ENCODE results near the gene KCNE4.

The KCNE4 gene

DNA sequence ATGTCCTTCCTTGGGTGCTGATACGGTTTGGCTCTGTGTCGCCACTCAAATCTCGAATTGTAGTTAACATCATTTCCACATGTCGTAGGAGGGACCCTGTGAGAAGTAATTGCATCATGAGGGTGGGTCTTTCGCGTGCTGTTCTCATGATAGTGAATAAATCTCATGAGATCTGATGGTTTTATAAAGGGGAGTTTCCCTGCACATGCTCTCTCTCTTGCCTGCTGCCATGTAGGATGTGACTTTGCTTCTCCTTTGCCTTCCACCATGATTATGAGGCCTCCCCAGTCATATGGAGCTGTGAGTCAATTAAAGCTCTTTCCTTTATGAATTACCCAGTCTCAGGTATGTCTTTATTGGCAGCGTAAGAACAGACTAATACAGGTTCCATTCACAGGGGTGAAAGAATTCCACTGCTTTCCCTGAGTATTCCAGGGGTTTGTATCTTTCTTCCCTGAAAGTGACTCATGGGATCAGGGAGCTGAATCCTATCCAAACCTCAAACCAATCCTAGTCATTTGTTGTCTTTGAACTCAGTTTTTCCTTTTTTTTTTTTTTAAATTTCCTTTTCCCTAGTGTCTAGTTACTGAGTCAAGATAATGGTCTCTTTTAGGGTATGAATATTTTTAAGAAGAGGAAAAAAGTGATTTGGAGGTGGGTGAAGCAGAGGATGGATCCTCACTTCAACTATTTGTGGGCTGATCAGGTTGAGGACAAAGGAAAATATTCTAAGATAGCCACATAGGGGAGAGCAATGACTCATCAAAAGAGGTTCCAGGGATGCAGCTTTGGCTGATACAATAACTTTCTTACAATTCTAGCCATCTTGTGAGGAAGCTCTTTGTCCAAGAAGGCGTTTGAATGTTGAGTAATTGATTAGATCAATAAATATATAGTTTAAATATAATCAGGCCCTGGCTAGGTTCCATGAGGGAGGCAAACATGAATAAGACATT lies 19.5 kb upstream of the KCNE4 start:
- Histone ChIP-seq H3K4me1 (ENCODE audit: insufficient read depth, poor library complexity, severe bottlenecking) (no peaks in the 10 kb centered on the region), H3K27ac (ENCODE audit: poor library complexity, severe bottlenecking) (no peak overlapping the region)
- no peak for DNase-seq (ENCODE audit: low spot score)

DNA sequence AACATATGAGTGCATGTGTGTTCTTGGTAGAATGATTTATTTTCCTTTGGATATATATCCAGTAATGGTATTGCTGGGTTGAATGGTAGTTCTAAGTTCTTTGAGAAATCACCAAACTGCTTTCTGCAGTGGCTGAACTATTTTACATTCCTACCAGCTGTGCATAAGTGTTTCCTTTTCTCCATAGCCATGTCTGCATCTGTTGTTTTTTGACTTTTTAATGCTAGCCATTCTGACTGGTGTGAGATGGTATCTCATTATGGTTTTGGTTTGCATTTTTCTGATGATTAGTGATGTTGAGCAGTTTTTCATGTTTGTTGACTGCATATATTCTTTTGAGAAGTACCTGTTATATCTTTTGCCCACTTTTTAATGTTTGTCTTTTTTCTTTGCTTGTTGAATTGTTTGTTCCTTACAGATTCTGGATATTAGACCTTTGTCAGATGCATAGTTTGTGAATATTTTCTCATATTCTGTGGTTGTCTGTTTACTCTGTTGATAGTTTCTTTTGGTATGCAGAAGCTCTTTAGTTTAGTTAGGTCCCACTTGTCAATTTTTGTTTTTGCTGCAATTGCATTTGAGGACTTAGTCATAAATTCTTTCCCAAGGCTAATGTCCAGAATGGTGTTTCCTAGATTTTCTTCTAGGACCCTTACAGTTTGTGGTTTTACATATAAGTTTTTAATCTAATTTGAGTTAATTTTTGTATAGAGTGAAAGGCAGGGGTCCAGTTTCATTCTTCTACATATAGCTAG lies 17.6 kb upstream of the KCNE4 start:
- ATAC-seq (ENCODE audit: low read depth): no peak
- Histone ChIP-seq H3K36me3 (ENCODE audit: low read depth) (no peaks in the 10 kb centered on the region), H3K4me3 (ENCODE audit: severe bottlenecking) (no peak overlapping the region), H3K27ac (ENCODE audit: poor library complexity, severe bottlenecking) (no peak overlapping the region), H3K4me1 (ENCODE audit: insufficient read depth, poor library complexity, severe bottlenecking) (no peaks in the 10 kb centered on the region), H3K9me3 (ENCODE audit: severe bottlenecking) (peaks cover 5% of the 10 kb centered on the region), H3K27me3 (ENCODE audit: insufficient read depth, poor library complexity, severe bottlenecking) (no peaks in the 10 kb centered on the region)
- no peak for DNase-seq (ENCODE audit: low spot score)
- TF ChIP-seq, protein P1, sequence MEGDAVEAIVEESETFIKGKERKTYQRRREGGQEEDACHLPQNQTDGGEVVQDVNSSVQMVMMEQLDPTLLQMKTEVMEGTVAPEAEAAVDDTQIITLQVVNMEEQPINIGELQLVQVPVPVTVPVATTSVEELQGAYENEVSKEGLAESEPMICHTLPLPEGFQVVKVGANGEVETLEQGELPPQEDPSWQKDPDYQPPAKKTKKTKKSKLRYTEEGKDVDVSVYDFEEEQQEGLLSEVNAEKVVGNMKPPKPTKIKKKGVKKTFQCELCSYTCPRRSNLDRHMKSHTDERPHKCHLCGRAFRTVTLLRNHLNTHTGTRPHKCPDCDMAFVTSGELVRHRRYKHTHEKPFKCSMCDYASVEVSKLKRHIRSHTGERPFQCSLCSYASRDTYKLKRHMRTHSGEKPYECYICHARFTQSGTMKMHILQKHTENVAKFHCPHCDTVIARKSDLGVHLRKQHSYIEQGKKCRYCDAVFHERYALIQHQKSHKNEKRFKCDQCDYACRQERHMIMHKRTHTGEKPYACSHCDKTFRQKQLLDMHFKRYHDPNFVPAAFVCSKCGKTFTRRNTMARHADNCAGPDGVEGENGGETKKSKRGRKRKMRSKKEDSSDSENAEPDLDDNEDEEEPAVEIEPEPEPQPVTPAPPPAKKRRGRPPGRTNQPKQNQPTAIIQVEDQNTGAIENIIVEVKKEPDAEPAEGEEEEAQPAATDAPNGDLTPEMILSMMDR (IDR thresholded peaks at IDR 0.05; ENCODE audit: poor library complexity, severe bottlenecking): no peak

More for the DNA sequence above, 19.5 kb upstream of the KCNE4 start:
- Histone ChIP-seq H3K9me3 (ENCODE audit: severe bottlenecking) (peaks cover 5% of the 10 kb centered on the region), H3K27me3 (ENCODE audit: insufficient read depth, poor library complexity, severe bottlenecking) (no peaks in the 10 kb centered on the region), H3K4me3 (ENCODE audit: severe bottlenecking) (no peak overlapping the region), H3K36me3 (ENCODE audit: low read depth) (no peaks in the 10 kb centered on the region)
- TF ChIP-seq, protein P1 (IDR thresholded peaks at IDR 0.05; ENCODE audit: poor library complexity, severe bottlenecking): no peak
- ATAC-seq (ENCODE audit: low read depth): no peak

DNA sequence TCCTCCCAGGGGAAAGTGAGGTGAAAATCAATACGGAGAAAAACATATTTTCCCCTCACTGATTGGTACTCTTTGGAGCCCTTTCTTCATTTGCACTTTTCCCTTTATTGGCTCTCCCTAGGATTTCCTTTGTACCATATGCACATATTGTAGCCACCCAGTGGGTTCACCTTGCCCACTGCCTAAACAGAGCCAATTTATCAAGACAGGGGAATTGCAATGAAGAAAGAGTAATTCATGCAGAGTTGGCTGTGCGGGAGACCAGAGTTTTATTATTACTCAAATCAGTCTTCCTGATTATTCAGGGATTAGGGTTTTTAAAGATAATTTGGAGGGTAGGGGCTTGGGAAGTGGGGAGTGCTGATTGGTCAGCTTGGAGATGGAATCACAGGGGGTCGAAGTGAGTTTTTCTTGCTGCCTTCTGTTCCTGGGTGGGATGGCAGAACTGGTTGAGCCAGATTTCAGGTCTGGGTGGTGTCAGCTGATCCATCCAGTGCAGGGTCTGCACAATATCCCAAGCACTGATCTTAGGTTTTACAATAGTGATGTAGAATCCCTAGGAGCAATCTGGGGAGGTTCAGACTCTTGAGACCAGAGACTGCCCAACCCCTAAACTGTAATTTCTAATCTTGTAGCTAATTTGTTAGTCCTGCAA lies 15.1 kb upstream of the KCNE4 start:
- DNase-seq (ENCODE audit: low spot score) (no peak), ATAC-seq (ENCODE audit: low read depth) (no peak)
- H3K4me3 ChIP-seq (ENCODE audit: severe bottlenecking): no peak overlapping the region
- TF ChIP-seq, protein P1 (IDR thresholded peaks at IDR 0.05; ENCODE audit: poor library complexity, severe bottlenecking): no peak
- peaks cover 3% of the 10 kb centered on the region for H3K9me3 ChIP-seq (ENCODE audit: severe bottlenecking)
- peaks cover 7% of the 10 kb centered on the region for H3K4me1 ChIP-seq (ENCODE audit: insufficient read depth, poor library complexity, severe bottlenecking)
- H3K27ac ChIP-seq (ENCODE audit: poor library complexity, severe bottlenecking): no peak overlapping the region
- H3K27me3 ChIP-seq (ENCODE audit: insufficient read depth, poor library complexity, severe bottlenecking): no peaks in the 10 kb centered on the region
- H3K36me3 ChIP-seq (ENCODE audit: low read depth): no peaks in the 10 kb centered on the region

- Histone ChIP-seq H3K27ac (ENCODE audit: poor library complexity, severe bottlenecking) (no peak overlapping the region), H3K4me1 (ENCODE audit: insufficient read depth, poor library complexity, severe bottlenecking) (peaks cover 7% of the 10 kb centered on the region), H3K9me3 (ENCODE audit: severe bottlenecking) (no peaks in the 10 kb centered on the region), H3K27me3 (ENCODE audit: insufficient read depth, poor library complexity, severe bottlenecking) (no peaks in the 10 kb centered on the region), H3K4me3 (ENCODE audit: severe bottlenecking) (no peak overlapping the region), H3K36me3 (ENCODE audit: low read depth) (no peaks in the 10 kb centered on the region)
- TF ChIP-seq, protein P1 (IDR thresholded peaks at IDR 0.05; ENCODE audit: poor library complexity, severe bottlenecking): no peak
- ATAC-seq (ENCODE audit: low read depth): no peak
- no peak for DNase-seq (ENCODE audit: low spot score)
Measured at GRCh38 chr2:223037445-223037800, 14.6 kb upstream of the KCNE4 start.
